CD14-positive monocyte (primary cell): Measurements from ENCODE around the gene RXYLT1. TPM values are rescaled to one million over a fixed set of nuclear protein-coding genes. Genes with fewer than 3 reads are reported as not detected.

Experiments
- DNase-seq, 3 donors: peaks; one replicate each; pipeline ENCODE4 v3.0.0-alpha.2; 2011 to 2022
- H2AFZ ChIP-seq: 2 replicates; pipeline ENCODE4 v1.6.0; 2012; ENCODE audit warnings: mild to moderate bottlenecking, low read depth, low read length, inconsistent platforms; ENCODE audit not compliant: insufficient read depth, poor library complexity, severe bottlenecking
- H3K27ac ChIP-seq, 2 donors: 1 replicate in 1 of 2; 2 replicates in 1 of 2; pipeline ENCODE4 v1.5.1; 2012 to 2013; ENCODE audit warnings: low read length in 2 of 2, control low read depth in 1 of 2, inconsistent platforms in 1 of 2, low read depth in 1 of 2, mild to moderate bottlenecking in 1 of 2
- H3K27me3 ChIP-seq, 2 donors: one replicate each; pipeline versions ENCODE4 v1.6.0 to v1.6.1; 2011 to 2013; ENCODE audit warnings: low read length in 2 of 2; ENCODE audit not compliant: control insufficient read depth in 2 of 2, insufficient read depth in 2 of 2
- H3K36me3 ChIP-seq, 2 donors: replicated peaks in 1 of 2; 1 replicate in 1 of 2; 2 replicates in 1 of 2; pipeline versions ENCODE4 v1.5.1 to v1.6.1; 2012 to 2013; ENCODE audit warnings: low read length in 2 of 2, control low read depth in 1 of 2, inconsistent platforms in 1 of 2, mild to moderate bottlenecking in 1 of 2; ENCODE audit not compliant: insufficient read depth in 2 of 2, control insufficient read depth in 1 of 2
- H3K4me1 ChIP-seq, 2 donors: 1 replicate in 1 of 2; 2 replicates in 1 of 2; pipeline versions ENCODE4 v1.5.1 to v1.6.1; 2012 to 2013; ENCODE audit warnings: low read length in 2 of 2, control low read depth in 1 of 2, inconsistent platforms in 1 of 2, mild to moderate bottlenecking in 1 of 2, moderate library complexity in 1 of 2; ENCODE audit not compliant: insufficient read depth in 2 of 2, control insufficient read depth in 1 of 2
- H3K4me2 ChIP-seq: replicated peaks from 2 replicates; pipeline ENCODE3; 2012; ENCODE audit warnings: low read length, moderate library complexity, mild to moderate bottlenecking; ENCODE audit not compliant: poor library complexity, severe bottlenecking; ENCODE audit errors: extremely low read depth
- H3K4me3 ChIP-seq, 3 experiments: fragments of 200-600 bp in 1 of 3; sonication (generic) in 1 of 3; replicated peaks in 1 of 3; 1 replicate in 2 of 3; 2 replicates in 1 of 3; pipeline ENCODE4 v1.5.1; 2011 to 2013; ENCODE audit warnings: low read length in 3 of 3, mild to moderate bottlenecking in 3 of 3, control low read depth in 2 of 3, low read depth in 2 of 3, inconsistent platforms in 1 of 3, moderate library complexity in 1 of 3
- H3K79me2 ChIP-seq: 2 replicates; pipeline ENCODE4 v1.6.0; 2012; ENCODE audit warnings: mild to moderate bottlenecking, control low read depth, inconsistent platforms, low read length, moderate library complexity; ENCODE audit not compliant: insufficient read depth
- H3K9ac ChIP-seq: 2 replicates; pipeline ENCODE4 v1.6.0; 2017; ENCODE audit warnings: low read length, mild to moderate bottlenecking; ENCODE audit not compliant: insufficient read depth, poor library complexity, severe bottlenecking
- H3K9me3 ChIP-seq, 2 donors: replicated peaks in 1 of 2; 1 replicate in 1 of 2; 2 replicates in 1 of 2; pipeline versions ENCODE4 v1.5.1 to v1.6.1; 2012 to 2013; ENCODE audit warnings: low read length in 2 of 2, control low read depth in 1 of 2; ENCODE audit not compliant: control insufficient read depth in 1 of 2, insufficient read depth in 1 of 2
- H4K20me1 ChIP-seq: 2 replicates; pipeline ENCODE4 v1.6.0; 2012; ENCODE audit warnings: mild to moderate bottlenecking, low read length, control low read depth, moderate library complexity; ENCODE audit not compliant: insufficient read depth
- H3K27ac Mint-ChIP-seq, 7 donors: one replicate each; pipeline ENCODE4 v1.8.0; 2020; ENCODE audit warnings: mild to moderate bottlenecking in 7 of 7, mixed read lengths in 7 of 7, moderate library complexity in 6 of 7, inconsistent platforms in 2 of 7
- H3K27me3 Mint-ChIP-seq, 3 donors: one replicate each; pipeline ENCODE4 v1.8.0; 2021 to 2022; ENCODE audit warnings: low read depth in 3 of 3, mild to moderate bottlenecking in 3 of 3, mixed read lengths in 3 of 3, moderate library complexity in 3 of 3, inconsistent platforms in 1 of 3
- H3K36me3 Mint-ChIP-seq, 2 donors: one replicate each; pipeline ENCODE4 v1.8.0; 2020; ENCODE audit warnings: mixed read lengths in 2 of 2, inconsistent platforms in 1 of 2, mild to moderate bottlenecking in 1 of 2
- H3K4me1 Mint-ChIP-seq: one replicate; pipeline ENCODE4 v1.8.0; 2020; ENCODE audit warnings: mild to moderate bottlenecking, mixed read lengths
- H3K4me3 Mint-ChIP-seq, 2 donors: one replicate each; pipeline ENCODE4 v1.8.0; 2020; ENCODE audit warnings: mild to moderate bottlenecking in 2 of 2, mixed read lengths in 2 of 2, moderate library complexity in 1 of 2
- H3K9me3 Mint-ChIP-seq, 7 donors: one replicate each; pipeline ENCODE4 v1.8.0; 2020 to 2022; ENCODE audit warnings: mixed read lengths in 7 of 7, mild to moderate bottlenecking in 6 of 7, moderate library complexity in 6 of 7, inconsistent platforms in 2 of 7
- WGBS: methylation state at CpG from one replicate; pipeline ENCODE4 v1.1.5; 2013; ENCODE audit warnings: missing lambda C conversion rate; ENCODE audit not compliant: insufficient coverage; 5-methylcytosine and 5-hydroxymethylcytosine counted together
- intact Hi-C, 2 donors: fragments of 100-400 bp; cut with micrococcal nuclease; formaldehyde crosslinking; loops; one replicate each; pipeline versions ENCODE4 v1.15.0 to v1.15.1; 2023
- polyA plus RNA-seq, 3 donors: library from polyadenylated mRNA; depleted of rRNA in 1 of 3; unstranded in 2 of 3; stranded (reverse) in 1 of 3; fragments of 300-500 nt in 2 of 3; fragments of >200 nt in 1 of 3; fragmentation: Illumina TruSeq in 2 of 3; gene quantifications; 1 replicate in 2 of 3; 2 replicates in 1 of 3; pipeline ENCODE4 v1.2.3, GENCODE V29; 2012 to 2021
- TF ChIP-seq, protein P1 (sequence below): fragments of 200-600 bp; IDR thresholded peaks from one replicate; pipeline ENCODE4 v1.8.0; 2022; ENCODE audit warnings: antibody characterized with exemption, mild to moderate bottlenecking

RXYLT1 gene
- polyA plus RNA-seq, 3 donors, result 4.3 to 6.5 (median 6.5) TPM

DNA sequence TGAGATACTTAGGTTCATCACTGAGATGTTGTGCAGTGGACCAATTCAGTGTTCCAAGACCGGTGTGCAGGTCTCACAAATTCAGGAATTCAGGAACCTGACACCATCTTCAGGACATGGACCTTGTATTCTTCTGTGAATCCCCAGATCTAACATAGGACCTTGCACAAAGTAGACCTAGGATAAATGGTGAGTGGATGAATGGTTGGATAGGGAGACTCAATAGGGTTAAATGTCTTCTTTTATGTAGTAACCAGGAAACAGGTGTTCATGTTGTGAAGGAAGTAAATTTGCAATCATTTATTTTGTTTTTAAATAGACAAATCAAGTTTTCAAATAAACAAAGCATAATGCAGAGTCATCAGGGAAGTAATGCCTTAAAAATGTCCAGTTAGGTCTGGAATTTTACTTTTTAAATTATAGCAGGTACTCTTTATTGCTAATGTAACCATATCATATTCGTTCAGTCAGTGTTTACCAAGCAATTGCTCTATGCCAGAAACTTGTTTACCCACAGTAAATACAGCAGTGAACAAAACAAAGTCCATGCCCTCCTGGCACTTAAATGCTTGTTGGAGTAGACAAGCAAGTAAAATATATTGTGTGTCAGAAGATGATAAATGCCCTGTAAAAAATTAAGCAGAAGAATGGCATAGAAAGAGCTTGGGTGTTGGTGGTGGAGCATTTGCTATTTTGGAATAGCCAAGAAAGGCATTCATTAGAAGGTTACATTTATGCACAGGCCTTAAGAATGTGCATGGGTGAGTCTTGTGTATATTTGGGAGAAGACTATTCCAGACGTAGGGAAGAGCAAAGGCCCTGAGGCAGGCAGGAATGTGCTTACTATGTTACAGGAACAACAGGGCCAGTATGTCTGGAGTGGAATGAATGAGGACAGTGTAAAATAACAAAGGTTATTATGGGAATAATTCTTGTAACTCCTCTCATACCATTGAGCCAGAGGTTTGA is 26.3 kb downstream of the RXYLT1 start:
- H3K27me3 ChIP-seq, result no peaks in the 10 kb centered on the region
- DNase-seq, result no peak
- no peaks in the 10 kb centered on the region for H3K27me3 Mint-ChIP-seq
- TF ChIP-seq, protein P1, sequence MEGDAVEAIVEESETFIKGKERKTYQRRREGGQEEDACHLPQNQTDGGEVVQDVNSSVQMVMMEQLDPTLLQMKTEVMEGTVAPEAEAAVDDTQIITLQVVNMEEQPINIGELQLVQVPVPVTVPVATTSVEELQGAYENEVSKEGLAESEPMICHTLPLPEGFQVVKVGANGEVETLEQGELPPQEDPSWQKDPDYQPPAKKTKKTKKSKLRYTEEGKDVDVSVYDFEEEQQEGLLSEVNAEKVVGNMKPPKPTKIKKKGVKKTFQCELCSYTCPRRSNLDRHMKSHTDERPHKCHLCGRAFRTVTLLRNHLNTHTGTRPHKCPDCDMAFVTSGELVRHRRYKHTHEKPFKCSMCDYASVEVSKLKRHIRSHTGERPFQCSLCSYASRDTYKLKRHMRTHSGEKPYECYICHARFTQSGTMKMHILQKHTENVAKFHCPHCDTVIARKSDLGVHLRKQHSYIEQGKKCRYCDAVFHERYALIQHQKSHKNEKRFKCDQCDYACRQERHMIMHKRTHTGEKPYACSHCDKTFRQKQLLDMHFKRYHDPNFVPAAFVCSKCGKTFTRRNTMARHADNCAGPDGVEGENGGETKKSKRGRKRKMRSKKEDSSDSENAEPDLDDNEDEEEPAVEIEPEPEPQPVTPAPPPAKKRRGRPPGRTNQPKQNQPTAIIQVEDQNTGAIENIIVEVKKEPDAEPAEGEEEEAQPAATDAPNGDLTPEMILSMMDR, result no peak
- no peak overlapping the region for H2AFZ ChIP-seq
- intact Hi-C loops, result loop anchor here in 1 of 2 donors (10.0 kb wide), 1 partner anchor 141 kb away; the partner anchor contains the start of gene DPY19L2
- no peak overlapping the region for H3K4me3 Mint-ChIP-seq
- H3K4me1 Mint-ChIP-seq, result no peaks in the 10 kb centered on the region
- no peaks in the 10 kb centered on the region for H3K9me3 ChIP-seq
- H3K4me2 ChIP-seq, result no peak overlapping the region
- no peaks in the 10 kb centered on the region for H3K9me3 Mint-ChIP-seq
- H3K27ac Mint-ChIP-seq, result no peak overlapping the region
- H3K4me1 ChIP-seq, result no peaks in the 10 kb centered on the region
- 93% methylated on average over 2 of the region's 3 CpGs for WGBS
- H3K9ac ChIP-seq, result no peak overlapping the region
- H3K36me3 ChIP-seq, result peaks cover 0 to 13% of the 10 kb centered on the region in 2 donors
- H4K20me1 ChIP-seq, result no peaks in the 10 kb centered on the region
- no peak overlapping the region for H3K4me3 ChIP-seq
- H3K36me3 Mint-ChIP-seq, result peaks cover 5 to 9% of the 10 kb centered on the region in 2 donors
- no peaks in the 10 kb centered on the region for H3K79me2 ChIP-seq
- no peak overlapping the region for H3K27ac ChIP-seq

DNA sequence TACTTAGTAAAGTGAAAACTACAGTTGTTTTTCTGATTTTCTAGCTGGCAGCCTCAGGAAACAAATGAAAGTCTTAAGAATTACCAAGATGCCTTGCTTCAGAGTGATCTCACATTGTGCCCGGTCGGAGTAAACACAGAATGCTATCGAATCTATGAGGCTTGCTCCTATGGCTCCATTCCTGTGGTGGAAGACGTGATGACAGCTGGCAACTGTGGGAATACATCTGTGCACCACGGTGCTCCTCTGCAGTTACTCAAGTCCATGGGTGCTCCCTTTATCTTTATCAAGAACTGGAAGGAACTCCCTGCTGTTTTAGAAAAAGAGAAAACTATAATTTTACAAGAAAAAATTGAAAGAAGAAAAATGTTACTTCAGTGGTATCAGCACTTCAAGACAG is 28.9 kb downstream of the RXYLT1 start:
- Histone ChIP-seq H3K27ac (no peak overlapping the region), H3K4me3 (no peak overlapping the region), H3K27me3 (no peaks in the 10 kb centered on the region), H3K9ac (no peak overlapping the region), H4K20me1 (no peaks in the 10 kb centered on the region), H3K9me3 (peaks cover 0 to 3% of the 10 kb centered on the region in 2 donors), H3K79me2 (no peaks in the 10 kb centered on the region), H3K4me1 (no peaks in the 10 kb centered on the region), H2AFZ (no peak overlapping the region), H3K4me2 (no peak overlapping the region), H3K36me3 (peaks cover 0 to 13% of the 10 kb centered on the region in 2 donors)
- peaks cover 5 to 9% of the 10 kb centered on the region in 2 donors for H3K36me3 Mint-ChIP-seq
- WGBS, result 96% methylated on average over 3 of the region's 5 CpGs
- no peak overlapping the region for H3K27ac Mint-ChIP-seq
- intact Hi-C loops, result loop anchor here in 1 of 2 donors (10.0 kb wide), 1 partner anchor 144 kb away; the partner anchor contains the start of gene DPY19L2
- peaks cover 2% of the 10 kb centered on the region for H3K4me1 Mint-ChIP-seq
- TF ChIP-seq, protein P1, result no peak
- H3K4me3 Mint-ChIP-seq, result no peak overlapping the region
- H3K27me3 Mint-ChIP-seq, result peaks cover 0 to 1% (median 0%) of the 10 kb centered on the region in 3 donors
- peaks cover 0 to 3% (median 0%) of the 10 kb centered on the region in 7 donors for H3K9me3 Mint-ChIP-seq
- DNase-seq, result no peak
